NCI-H2227 (cell line): ENCODE data around the gene PRMT7.

Source experiments
- DNase-seq: peaks from one replicate; lab custom pipeline; 2025; ENCODE audit not compliant: unreplicated experiment; lab: John Stamatoyannopoulos, UW

Gene PRMT7

DNA sequence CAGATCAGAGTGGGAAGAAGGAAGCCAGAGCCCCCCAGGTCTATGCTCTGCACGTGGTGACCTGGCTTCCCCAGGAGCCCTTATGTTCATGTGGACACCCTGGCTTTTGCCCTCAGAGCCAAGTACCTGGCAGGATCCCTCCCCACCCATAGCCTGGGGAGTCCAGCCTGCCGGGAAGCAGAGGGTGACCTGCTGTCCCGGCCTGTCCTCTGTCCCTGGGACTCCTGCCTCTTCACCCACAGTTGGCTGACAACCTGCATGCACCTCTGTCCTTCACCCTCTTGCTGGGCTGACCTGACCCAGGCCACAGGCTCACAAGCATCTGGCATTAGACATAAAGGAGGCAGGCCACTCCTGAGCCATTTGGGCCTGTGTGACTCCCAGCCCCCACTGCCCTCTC lies 77.3 kb downstream of the PRMT7 start:
- no peak for DNase-seq

DNA sequence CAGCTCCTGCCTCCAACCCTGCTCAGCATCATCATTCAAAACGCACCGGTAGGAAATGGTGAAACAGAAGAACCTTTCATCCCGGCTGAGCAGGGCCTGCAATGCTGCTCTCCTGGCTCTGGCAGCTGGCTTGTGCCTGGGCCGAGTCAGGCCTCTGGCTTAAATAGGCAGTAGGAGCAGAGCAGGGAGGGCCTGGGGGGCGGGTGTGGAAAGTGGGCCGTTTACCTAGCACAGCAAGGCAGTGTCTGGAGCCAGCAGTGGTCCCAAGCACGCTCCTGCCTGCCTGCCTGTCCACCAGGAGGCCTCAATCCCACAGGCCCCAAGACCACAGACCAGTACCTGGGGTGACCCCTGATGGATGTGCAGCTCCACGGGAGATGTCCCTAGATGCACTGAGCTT lies 78.2 kb downstream of the PRMT7 start:
- DNase-seq, result no peak

DNA sequence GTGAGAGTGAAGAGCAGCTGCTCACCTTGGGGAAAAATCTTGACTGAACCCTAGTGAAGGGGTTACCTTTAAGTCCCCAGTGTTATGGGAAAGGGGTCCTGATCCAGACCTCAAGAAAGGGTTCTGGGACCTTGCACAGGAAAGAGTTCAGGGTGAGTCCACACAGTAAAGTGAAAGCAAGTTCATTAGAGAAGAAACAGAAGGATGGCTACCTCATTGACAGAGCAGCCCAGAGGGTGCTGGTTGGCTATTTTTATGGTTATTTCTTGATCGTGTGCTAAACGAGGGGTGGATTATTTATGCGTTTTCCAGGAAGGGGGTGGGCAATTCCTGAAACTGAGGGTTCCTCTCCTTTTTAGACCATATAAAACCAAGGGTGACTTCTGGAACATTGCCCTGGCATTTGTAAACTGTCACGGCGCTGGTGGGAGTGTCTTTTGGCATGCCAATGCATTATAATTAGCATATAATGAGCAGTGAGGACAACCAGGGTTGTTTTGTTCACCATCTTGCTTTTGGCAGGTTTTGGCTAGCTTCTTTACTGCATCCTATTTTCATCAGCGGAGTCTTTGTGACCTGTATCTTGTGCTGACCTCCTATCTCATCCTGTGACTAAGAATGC lies 79.0 kb downstream of the PRMT7 start:
- no peak for DNase-seq

DNA sequence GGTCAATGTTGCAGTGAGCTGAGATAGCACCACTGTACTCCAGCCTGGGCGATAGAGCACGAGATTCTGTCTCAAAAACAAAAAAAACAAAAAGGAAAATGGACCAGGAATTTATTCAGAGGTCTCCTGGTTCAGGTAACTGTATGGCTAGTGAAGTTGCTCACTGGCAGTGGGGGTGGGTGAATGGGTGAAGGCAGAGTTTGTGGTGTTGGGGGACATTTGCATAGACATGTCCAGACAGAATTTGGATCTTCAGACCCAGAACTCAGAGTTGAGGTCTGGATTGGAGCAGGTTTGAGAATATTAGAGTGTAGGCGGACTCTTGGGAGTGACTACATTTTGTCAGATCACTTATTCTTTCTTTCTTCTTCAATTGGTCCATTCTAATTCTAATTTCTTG lies 82.5 kb downstream of the PRMT7 start:
- DNase-seq, result no peak

DNA sequence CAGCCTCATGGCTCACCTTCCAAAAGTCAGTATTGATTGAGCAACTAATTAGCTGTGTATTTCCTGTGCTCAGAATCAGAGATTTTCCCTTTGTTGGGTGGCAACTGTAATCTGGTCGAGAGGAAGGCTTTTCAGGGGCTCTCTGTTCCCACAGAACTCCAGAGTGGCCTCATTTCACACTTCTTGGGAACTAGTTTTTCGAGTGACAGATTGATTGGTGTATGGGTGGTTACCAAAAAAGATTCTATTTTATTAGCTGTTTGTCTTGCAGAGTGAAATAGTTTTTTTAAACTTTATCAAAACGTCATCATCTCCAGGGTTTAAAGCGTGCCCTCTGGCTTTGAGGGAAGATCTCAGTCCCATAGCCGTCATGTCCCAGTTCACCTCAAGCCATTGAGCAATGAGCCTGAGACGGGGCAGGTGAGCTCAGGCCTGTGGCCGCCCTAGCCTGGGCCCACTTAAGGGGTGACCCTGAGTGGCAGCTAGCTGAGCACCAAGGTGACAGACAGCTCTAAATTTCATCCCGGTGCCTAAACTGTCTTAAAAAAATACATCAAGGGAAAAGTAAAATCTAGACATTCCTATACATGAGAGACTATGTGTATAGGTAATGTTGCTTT lies 84.5 kb downstream of the PRMT7 start:
- DNase-seq, result no peak

DNA sequence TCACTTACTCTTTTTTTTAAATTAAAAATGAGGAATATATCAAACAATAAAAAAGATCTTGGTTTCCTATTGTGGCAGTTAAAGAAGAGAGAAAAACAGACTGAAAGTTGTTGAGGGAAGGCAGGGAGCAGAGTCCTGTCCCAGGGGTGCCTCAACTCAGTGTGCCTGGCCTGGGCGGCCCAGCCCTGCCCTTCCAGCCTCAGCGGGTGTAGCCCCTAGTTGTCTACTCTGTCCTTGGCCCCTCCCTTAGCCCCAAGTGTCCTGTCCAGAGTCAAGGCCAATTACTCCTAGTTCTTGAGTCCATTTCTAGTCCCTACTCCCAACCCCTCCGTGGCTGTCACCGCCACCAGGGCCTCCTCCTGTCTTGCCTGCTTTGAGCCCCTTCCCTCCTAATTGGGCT lies 85.0 kb downstream of the PRMT7 start:
- no peak for DNase-seq

DNA sequence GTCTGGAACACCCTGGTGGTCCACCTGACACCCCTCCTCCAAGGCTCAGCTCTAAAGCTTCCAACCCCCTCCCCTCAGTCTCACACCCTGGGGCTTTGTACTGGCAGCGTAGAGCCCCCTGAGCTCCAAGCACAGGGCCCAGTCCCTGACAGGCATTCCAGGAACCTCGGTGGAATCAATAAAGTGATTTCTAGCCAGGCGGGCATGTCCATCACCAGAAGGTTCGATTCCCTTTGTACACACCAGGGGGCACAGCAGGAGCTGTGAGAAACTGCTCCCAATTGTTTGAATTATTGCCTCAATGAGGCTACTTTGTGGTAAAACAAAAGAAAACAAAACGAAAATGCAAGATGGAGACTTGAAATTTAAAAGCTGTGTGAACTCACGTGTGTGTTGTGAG lies 85.7 kb downstream of the PRMT7 start:
- DNase-seq, result no peak

DNA sequence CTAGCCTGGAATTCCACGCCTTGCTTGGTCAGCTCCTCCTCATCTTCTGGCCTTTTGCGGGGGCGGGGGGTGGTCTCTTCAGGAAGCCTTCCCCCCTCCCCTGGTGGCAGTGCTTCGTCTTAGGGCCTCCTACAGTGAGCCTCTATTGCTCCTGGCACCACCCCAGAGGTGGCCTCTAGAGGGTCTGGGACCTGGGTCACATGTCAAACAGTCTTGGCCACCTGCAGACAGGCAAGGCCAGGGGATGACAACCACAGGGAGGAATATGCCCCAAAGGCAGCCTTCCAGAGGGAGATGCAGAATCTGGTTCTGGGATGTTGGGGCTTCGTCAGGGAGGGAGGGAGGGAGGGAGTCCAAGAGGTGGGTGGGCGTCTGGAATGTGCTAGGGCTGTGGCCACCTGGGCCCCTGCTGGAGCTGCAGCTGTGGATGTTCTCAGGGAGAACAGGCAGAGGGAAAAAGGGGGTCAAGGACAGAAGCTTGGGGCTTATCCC lies 86.9 kb downstream of the PRMT7 start:
- no peak for DNase-seq

DNA sequence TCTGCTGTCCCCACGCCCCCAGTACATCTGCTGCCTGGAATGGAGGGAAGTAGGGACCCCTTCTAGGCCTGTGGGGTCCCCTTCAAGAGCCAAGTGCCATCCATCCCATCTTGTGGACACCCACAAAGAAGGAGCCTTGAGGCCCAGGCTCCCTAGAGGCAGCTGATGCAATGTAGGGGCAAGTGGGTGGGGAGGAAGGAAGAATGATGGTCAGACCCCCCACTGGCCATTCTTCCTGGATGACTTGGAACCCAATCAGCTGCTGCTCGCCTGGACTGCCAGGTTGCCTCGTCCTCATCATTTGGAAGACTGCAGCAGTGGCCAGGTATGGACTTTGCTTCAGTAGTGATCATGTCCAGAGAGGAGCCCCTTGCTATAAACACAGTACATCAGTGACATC lies 88.6 kb downstream of the PRMT7 start:
- DNase-seq, result no peak

DNA sequence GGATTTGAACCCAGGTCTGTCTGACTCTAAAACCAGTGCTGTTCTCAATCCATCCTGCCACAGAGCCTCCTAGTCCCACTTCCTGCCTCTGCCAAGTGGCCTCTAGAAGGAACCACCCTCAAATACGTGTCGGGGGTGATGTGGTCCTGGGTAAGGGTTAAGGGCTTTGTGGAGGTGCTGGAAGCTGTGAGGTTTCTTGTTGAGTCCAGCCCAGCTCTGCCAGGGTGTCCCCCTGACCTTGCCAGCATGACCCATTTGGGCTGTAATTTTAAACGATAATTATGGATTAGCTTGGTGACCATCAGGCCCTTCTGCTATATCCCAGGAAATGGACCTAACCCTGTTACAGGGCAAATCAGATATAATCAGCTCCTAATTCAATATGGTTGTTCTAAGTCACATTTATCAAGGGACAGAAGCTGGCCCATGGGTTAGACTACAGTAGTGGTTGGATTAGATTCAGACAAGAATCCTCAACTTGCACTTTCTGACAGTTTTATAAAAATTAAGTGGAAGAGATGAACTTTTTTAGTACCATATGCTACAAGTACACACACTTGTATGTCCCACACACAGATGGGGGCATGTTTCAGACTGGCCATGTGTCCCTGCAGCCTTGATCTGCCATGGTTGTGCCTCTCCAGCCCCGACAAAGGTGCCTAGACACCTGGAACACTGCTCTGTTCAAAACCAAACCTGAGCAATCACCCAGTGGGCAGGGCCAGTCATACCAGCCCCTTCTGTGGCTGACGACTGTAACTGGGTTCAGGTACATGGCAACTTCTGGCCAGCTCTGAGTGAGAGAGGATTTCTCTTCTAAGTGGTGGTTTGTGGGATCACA lies 89.5 kb downstream of the PRMT7 start:
- DNase-seq, result no peak

DNA sequence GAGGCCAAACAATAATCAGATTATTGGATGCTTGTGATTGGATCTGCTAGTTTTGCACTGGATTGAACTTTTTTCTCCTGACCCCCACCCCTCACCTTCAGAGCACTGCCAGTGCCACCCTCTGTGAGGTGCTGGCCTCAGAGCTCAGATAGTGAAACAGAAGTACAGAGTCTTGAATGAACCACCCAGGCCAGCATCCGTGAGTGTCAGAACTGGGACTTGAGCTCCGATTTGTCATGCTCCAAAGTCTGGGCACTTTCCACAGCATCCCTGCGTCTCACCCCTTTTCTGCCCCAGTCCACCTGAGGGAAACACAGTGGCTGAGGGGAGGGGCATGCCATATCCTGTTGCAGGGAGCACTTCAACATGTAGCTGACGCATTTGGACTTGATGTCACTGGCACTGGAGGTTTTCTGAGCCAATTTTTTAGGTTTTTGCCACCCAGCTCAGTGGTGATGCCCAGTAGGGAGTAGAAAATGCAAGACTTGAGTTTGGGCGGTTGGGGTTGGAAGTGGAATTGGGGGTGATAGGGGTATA lies 90.2 kb downstream of the PRMT7 start:
- no peak for DNase-seq

DNA sequence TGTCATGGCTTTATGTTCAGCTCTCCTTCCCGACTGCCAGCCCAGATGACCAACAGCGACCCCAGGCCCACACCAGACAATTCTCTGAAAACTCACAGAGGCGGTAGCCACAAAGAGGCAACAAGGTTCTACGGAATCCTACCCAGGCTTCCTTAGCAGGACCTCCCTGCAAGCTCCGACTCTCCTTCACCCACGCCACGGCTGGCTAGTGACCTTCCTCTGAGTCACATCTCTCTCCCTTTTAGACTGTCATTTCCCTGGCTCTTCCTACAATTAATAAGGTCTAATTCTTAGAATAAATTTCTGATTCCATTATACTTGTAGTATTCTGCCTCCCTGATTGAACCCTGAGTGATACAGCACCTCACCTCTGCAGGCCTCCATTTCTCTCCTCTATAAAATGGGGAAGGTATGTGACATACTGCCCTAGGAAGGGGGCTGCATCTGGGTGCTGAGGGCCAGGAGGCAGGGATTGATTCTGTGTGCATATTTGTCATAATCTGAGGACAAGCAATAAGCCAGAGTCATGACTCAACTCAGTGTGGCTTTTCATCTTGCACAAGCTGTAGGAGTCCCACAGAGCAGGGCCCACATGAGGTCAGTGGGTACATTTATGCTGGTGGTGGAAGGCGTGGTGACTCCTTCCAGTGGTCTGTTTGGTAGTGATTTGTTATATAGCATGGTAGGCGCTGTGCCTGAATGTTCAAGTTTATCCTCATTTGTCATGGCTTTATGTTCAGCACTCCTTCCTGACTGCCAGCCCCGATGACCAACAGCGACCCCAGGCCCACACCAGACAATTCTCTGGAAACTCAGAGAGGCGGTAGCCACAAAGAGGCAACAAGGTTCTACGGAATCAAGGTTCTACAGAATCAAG lies 91.3 kb downstream of the PRMT7 start:
- no peak for DNase-seq

DNA sequence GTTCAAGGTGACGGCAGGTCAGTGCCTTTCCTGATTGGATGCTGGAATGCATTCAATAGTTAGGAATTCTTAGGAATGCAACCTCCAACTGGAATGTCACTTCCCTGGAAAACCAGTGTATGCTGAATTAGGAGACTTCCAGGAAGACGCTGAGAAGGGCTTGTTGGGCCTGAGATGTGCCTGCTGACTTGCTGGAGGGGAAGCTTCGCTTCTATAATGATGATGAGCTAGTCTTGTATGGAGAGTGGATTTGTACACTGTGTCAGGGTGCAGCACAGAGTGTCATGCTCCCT lies 91.9 kb downstream of the PRMT7 start:
- DNase-seq, result no peak

DNA sequence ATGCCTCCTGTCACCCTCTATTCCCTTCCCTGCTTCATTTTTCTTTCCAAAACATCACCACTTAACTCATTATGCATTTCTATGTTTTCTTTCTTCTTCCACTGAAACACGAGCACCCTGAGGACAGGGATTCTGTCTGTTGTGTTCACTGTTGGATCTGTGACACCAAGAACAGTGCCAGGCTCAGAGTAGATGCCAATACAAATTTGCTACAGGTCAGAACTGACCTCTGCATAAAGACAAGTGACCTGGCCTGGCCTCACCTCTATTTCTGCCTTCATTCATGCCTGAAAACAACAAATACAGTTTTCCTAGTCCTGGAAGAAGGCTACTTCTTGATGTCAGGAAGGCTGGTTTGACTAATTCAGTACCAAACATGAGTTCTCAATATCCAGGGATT lies 92.4 kb downstream of the PRMT7 start:
- DNase-seq, result no peak

DNA sequence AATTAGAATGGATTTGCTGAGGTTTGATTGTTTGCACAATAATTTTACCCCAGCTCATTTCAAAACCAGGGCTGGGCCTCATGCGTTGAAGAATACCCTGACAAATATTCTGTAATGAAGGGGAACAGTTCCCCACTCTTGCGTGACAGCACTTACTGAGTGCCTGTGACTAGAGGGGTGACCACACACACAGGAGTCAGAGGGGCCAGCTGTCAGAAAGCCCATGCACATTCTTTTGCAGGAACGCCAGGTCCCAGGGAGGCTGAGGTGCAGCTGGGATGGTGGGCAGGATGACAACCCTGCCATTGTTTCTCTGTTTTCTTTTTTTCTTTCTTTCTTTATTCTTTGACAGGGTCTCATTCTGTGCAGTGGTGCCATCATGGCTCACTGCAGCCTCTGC lies 92.9 kb downstream of the PRMT7 start:
- no peak for DNase-seq

DNA sequence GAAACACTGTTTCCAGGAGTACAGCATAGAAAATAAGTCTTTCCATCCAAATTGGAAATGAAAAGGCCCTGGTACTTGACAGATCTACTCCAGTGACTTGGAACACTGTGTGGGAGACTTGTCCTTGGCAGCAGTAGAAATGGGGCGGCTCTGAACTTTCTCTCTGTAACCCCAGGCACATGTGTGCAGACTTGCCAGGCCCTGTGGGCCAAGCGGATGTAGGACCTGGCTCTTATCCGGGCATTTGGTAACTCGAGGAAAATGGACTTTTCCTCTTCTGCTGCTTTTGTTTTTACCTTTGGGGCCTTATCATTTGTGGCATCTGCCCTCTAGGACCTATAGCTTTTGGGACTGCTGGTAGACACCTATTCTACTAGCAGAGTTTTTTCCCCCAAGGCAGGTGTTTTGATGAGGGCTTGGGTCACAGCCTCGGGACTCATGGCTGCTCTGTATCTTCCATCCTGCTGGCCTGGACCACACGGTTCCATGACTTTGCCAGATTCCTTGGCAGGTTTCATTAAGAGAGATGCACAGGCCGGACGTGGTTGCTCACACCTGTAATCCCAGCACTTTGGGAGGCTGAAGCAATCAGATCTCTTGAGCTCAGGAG lies 94.0 kb downstream of the PRMT7 start:
- no peak for DNase-seq

DNA sequence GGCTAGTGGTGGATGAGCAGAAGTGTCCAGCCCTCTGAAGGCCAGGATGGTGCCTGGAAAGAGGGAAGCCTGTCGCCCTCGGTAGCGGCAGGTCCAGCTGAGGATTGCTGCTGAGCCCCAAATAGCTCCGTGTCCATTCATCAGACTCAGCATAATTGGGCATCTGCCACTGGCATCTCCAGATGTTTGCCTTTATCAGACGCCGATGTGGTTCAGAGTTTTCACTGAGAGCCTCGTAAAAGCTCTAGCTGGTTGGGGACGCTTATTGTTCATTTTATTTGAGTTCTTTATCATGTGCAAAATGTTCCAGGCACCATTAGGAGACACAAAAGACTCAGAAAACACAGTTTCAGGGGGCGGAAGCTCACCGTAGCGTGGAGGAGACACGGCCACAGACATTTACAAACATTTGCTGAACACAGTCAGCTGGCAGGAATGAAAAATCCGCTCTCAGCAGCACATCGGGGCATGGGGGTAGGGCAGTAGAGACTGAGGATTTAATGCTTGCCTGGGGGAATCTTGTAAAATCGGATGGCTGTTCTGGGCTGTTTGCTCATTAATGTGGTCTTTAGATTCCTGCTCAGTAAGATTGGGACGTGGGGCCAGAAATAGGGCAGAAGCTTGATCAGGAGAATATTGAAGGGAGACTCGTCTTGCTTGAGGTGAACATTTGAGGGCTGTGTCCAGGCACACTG lies 95.8 kb downstream of the PRMT7 start:
- DNase-seq, result peak; percentile 36
